Fibroblast of lung (primary cell): ENCODE measurements around the gene CDCP1. TPM values are rescaled to one million over a fixed set of nuclear protein-coding genes. Genes with fewer than 3 reads are reported as not detected.

Source experiments
- DNase-seq, 2 donors: peaks; one replicate each; pipeline versions ENCODE4 v3.0.0 to v3.0.0-alpha.2; 2010; ENCODE audit warnings: low read depth in 2 of 2
- H2AFZ ChIP-seq: 2 replicates; pipeline ENCODE4 v1.5.1; 2012; ENCODE audit warnings: low read length, control low read depth, inconsistent platforms
- H3K27ac ChIP-seq: 2 replicates; pipeline ENCODE4 v1.5.1; 2011; ENCODE audit warnings: low read length, control low read depth; ENCODE audit not compliant: insufficient read depth
- H3K27me3 ChIP-seq: 2 replicates; pipeline ENCODE4 v1.5.1; 2011; ENCODE audit warnings: mild to moderate bottlenecking, low read length; ENCODE audit not compliant: control insufficient read depth, insufficient read depth
- H3K36me3 ChIP-seq: 2 replicates; pipeline ENCODE4 v1.5.1; 2011; ENCODE audit warnings: low read length; ENCODE audit not compliant: control insufficient read depth, insufficient read depth
- H3K4me1 ChIP-seq: 2 replicates; pipeline ENCODE4 v1.5.1; 2011; ENCODE audit warnings: low read length; ENCODE audit not compliant: control insufficient read depth, insufficient read depth; ENCODE audit errors: extremely low read depth
- H3K4me2 ChIP-seq: 2 replicates; pipeline ENCODE4 v1.5.1; 2011; ENCODE audit warnings: low read length, control low read depth; ENCODE audit not compliant: insufficient read depth; ENCODE audit errors: extremely low read depth
- H3K4me3 ChIP-seq, 4 experiments: fragments of 200-600 bp in 1 of 4; sonication (generic) in 1 of 4; replicated peaks in 1 of 4; 2 replicates each; pipeline ENCODE4 v1.5.1; 2011 to 2016; ENCODE audit warnings: low read length in 4 of 4, low read depth in 3 of 4, mild to moderate bottlenecking in 3 of 4, control low read depth in 2 of 4, inconsistent platforms in 1 of 4, mixed read lengths in 1 of 4; ENCODE audit not compliant: insufficient read depth in 1 of 4; ENCODE audit errors: control extremely low read depth in 1 of 4
- H3K79me2 ChIP-seq: 2 replicates; pipeline ENCODE4 v1.5.1; 2012; ENCODE audit warnings: mild to moderate bottlenecking, low read length, inconsistent platforms; ENCODE audit not compliant: control insufficient read depth, insufficient read depth
- H3K9ac ChIP-seq: 2 replicates; pipeline ENCODE4 v1.5.1; 2011; ENCODE audit warnings: mild to moderate bottlenecking, low read length, control low read depth; ENCODE audit not compliant: insufficient read depth
- H3K9me3 ChIP-seq: 2 replicates; pipeline ENCODE4 v1.5.1; 2012; ENCODE audit warnings: low read depth, low read length; ENCODE audit not compliant: control insufficient read depth, insufficient read depth
- H4K20me1 ChIP-seq: 2 replicates; pipeline ENCODE4 v1.5.1; 2011; ENCODE audit warnings: low read length; ENCODE audit not compliant: control insufficient read depth, insufficient read depth; ENCODE audit errors: extremely low read depth
- EZH2 ChIP-seq: IDR thresholded peaks from 2 replicates; pipeline ENCODE4 v1.5.1; 2012; ENCODE audit warnings: low read length, control low read depth, mild to moderate bottlenecking; ENCODE audit errors: missing control alignments
- polyA plus RNA-seq, 2 donors: library from polyadenylated mRNA; depleted of rRNA in 1 of 2; stranded (reverse) in 1 of 2; unstranded in 1 of 2; fragments of >200 nt; gene quantifications; 2 replicates each; pipeline ENCODE4 v1.2.1, GENCODE V29; 2011 to 2012; ENCODE audit warnings: missing spikeins in 1 of 2
- total RNA-seq: library from RNA; depleted of rRNA; stranded (reverse); fragments of >200 nt; gene quantifications from 2 replicates; pipeline ENCODE4 v1.2.1, GENCODE V29; 2014
- TF ChIP-seq, protein P1 (sequence below), 2 donors: IDR thresholded peaks in 1 of 2; conservative IDR thresholded peaks in 1 of 2; 1 replicate in 1 of 2; 2 replicates in 1 of 2; pipeline ENCODE4 v1.5.1; 2011 to 2012; ENCODE audit warnings: low read length in 2 of 2, control low read depth in 1 of 2, inconsistent platforms in 1 of 2, low read depth in 1 of 2, mild to moderate bottlenecking in 1 of 2

Gene CDCP1
- total and polyA plus RNA-seq, 2 donors (not counting 1 experiment from before 2014, with no cell fraction given): 25.6 to 56.1 TPM

DNA sequence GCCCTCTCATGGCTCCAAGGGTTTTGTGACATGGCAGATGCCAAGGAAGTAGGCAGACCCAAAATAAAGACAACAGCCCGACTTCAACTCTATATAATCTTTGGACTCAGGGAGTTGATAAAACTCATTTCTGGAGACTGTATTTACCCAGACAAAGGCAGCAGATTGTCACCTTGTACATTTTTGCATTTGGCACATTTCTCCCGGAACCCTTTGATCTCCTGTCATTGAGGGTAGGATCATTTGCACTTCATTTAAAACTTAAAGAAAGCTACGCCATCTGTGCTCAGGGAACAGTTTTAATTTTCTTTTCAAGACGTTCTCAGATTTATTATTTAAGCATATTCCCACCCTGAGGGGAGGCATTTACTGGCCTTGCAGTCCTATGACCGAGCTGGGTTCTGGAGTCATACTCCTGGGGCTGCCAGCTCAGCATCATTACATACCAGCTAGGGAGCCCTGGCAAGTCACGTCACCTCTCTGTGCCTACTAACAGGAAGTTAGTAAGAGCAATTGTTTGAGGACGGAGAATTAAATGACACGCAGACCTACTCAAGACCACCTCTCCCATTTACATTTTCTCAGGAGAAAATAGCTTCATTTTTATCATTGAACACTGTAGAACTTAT, 5.9 kb downstream of the CDCP1 start:
- no peaks in the 10 kb centered on the region for H4K20me1 ChIP-seq
- H3K27ac ChIP-seq: peak overlapping the region; percentile 81
- no peak overlapping the region for H3K4me3 ChIP-seq
- peaks cover 74% of the 10 kb centered on the region for H3K79me2 ChIP-seq
- no peaks in the 10 kb centered on the region for H3K36me3 ChIP-seq
- peak overlapping the region; percentile 38 for H3K4me2 ChIP-seq
- DNase-seq: peak; percentile 56 to 77
- H3K4me1 ChIP-seq: peaks cover 20% of the 10 kb centered on the region
- no peaks in the 10 kb centered on the region for H3K9me3 ChIP-seq
- no peak for TF ChIP-seq EZH2
- TF ChIP-seq, protein P1, sequence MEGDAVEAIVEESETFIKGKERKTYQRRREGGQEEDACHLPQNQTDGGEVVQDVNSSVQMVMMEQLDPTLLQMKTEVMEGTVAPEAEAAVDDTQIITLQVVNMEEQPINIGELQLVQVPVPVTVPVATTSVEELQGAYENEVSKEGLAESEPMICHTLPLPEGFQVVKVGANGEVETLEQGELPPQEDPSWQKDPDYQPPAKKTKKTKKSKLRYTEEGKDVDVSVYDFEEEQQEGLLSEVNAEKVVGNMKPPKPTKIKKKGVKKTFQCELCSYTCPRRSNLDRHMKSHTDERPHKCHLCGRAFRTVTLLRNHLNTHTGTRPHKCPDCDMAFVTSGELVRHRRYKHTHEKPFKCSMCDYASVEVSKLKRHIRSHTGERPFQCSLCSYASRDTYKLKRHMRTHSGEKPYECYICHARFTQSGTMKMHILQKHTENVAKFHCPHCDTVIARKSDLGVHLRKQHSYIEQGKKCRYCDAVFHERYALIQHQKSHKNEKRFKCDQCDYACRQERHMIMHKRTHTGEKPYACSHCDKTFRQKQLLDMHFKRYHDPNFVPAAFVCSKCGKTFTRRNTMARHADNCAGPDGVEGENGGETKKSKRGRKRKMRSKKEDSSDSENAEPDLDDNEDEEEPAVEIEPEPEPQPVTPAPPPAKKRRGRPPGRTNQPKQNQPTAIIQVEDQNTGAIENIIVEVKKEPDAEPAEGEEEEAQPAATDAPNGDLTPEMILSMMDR (conservative IDR thresholded peaks at IDR 0.05 in 1 of 2, IDR thresholded peaks at IDR 0.05 in 1 of 2; ENCODE audit: low read depth in 1 of 2, low read length in 2 of 2): no peak
- H2AFZ ChIP-seq: no peak overlapping the region
- H3K9ac ChIP-seq: no peak overlapping the region
- H3K27me3 ChIP-seq: no peaks in the 10 kb centered on the region

DNA sequence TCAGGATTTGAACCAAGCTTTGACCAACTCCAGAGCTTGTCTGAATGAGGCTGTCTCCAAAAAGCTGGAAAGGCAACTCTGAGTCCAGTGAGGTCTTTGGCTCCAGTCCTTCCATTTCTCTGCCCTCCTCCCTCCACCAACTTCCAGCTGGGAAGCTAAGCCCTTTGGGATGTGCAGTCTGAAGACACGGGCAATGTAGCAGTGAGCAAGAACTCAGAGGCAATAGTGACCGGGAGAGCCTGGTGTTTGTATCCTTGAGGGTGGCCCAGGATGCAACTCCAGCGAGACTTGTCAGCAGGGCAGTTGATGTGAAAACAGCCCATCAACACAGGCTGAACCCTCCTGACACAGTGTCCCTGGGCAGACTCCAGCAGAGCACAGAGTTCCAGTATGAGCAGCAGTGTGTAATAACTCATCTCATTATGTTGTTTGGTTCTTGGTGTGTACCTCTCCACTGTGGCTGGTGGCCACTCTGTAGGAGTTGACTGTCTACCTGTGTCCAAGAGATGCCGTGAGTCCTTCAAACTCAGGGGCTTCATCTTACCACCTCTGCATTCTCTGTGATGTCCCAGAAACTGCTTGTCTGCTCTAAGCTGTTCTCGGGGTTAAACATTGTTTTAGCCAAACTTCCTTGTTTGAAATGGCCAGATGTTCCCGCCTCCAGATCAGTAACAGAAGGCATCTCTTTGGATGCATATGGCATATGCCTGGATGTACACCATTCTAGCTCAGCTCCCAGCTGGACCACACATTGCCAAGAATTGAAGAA, 6.6 kb downstream of the CDCP1 start:
- Histone ChIP-seq H3K4me2 (peak overlapping the region; percentile 65), H2AFZ (no peak overlapping the region), H3K4me3 (no peak overlapping the region), H3K79me2 (peaks cover 73% of the 10 kb centered on the region), H3K36me3 (no peaks in the 10 kb centered on the region), H3K27me3 (no peaks in the 10 kb centered on the region), H3K9ac (no peak overlapping the region), H3K4me1 (peaks cover 27% of the 10 kb centered on the region), H4K20me1 (no peaks in the 10 kb centered on the region), H3K9me3 (no peaks in the 10 kb centered on the region), H3K27ac (peak overlapping the region; percentile 81)
- TF ChIP-seq, protein P1 (conservative IDR thresholded peaks at IDR 0.05 in 1 of 2, IDR thresholded peaks at IDR 0.05 in 1 of 2; ENCODE audit: low read depth in 1 of 2, low read length in 2 of 2): no peak
- no peak for TF ChIP-seq EZH2
- peak in 1 of 2 donors; percentile 61 for DNase-seq

DNA sequence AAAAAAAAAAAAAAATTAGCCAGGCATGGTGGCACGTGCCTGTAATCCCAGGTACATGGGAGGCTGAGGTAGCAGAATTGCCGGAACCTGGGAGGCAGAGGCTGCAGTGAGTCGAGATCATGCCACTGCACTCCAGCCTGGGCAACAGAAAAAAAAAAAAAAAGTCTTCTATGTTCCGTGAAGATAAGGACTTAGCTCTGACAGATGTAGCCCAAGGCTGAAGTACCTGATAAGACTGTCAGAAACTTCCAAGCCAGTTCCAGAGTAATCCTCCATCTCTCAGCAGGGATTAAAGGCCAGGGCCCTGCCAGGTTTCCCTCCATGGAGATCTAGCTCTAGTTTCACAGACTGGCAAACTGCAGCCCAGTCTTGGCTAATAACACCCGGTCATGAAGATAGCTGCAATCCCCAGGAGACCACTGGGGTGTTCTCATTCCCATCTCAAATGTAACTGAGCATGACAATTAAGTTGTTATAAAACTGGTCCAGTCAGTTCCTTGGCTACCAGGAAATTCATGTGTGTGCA, 8.5 kb downstream of the CDCP1 start:
- no peaks in the 10 kb centered on the region for H3K36me3 ChIP-seq
- H3K79me2 ChIP-seq: peaks cover 63% of the 10 kb centered on the region
- no peak overlapping the region for H3K4me3 ChIP-seq
- peak overlapping the region; percentile 81 for H3K27ac ChIP-seq
- H3K9ac ChIP-seq: no peak overlapping the region
- no peaks in the 10 kb centered on the region for H3K9me3 ChIP-seq
- H3K4me1 ChIP-seq: peaks cover 32% of the 10 kb centered on the region
- H3K4me2 ChIP-seq: no peak overlapping the region
- TF ChIP-seq EZH2: no peak
- TF ChIP-seq, protein P1 (conservative IDR thresholded peaks at IDR 0.05 in 1 of 2, IDR thresholded peaks at IDR 0.05 in 1 of 2; ENCODE audit: low read depth in 1 of 2, low read length in 2 of 2): no peak
- no peak overlapping the region for H2AFZ ChIP-seq
- no peaks in the 10 kb centered on the region for H3K27me3 ChIP-seq
- DNase-seq: peak in 1 of 2 donors; percentile 34
- no peaks in the 10 kb centered on the region for H4K20me1 ChIP-seq
